ENCODE measurements around the gene RPS4Y2.

RPS4Y2 gene

GRCh38 chrY:20817067-20817466 is 61.2 kb downstream of the RPS4Y2 start:
- TF ChIP-seq ZFX (IDR thresholded peaks at IDR 0.05) (no peak), CTCF (conservative IDR thresholded peaks at IDR 0.05) (no peak)
- no peak overlapping the region for H3K27ac ChIP-seq

Measured in C4-2B (cell line).